Endodermal cell (in vitro differentiated cells): ENCODE results near the gene ARHGAP29. TPM values are rescaled to one million over a fixed set of nuclear protein-coding genes. Genes with fewer than 3 reads are reported as not detected.

ENCODE experiments used
- DNase-seq: peaks from one replicate; pipeline ENCODE4 v3.0.0-alpha.2; 2017
- H3K27ac ChIP-seq: 2 replicates; pipeline ENCODE4 v1.5.1; 2013; ENCODE audit warnings: mild to moderate bottlenecking, low read depth, low read length, moderate library complexity
- H3K27me3 ChIP-seq: 2 replicates; pipeline ENCODE4 v1.6.1; 2013; ENCODE audit warnings: mild to moderate bottlenecking, low read length, moderate library complexity; ENCODE audit not compliant: insufficient read depth, control insufficient read depth, poor library complexity, severe bottlenecking
- H3K36me3 ChIP-seq: 2 replicates; pipeline ENCODE4 v1.7.0; 2013; ENCODE audit warnings: mild to moderate bottlenecking, low read length, moderate library complexity; ENCODE audit not compliant: control insufficient read depth, insufficient read depth
- H3K4me1 ChIP-seq: one replicate; pipeline ENCODE4 v1.7.0; 2013; ENCODE audit warnings: low read length; ENCODE audit not compliant: control insufficient read depth, insufficient read depth
- H3K4me3 ChIP-seq: 2 replicates; pipeline ENCODE4 v1.5.1; 2013; ENCODE audit warnings: mild to moderate bottlenecking, low read length, moderate library complexity
- H3K9ac ChIP-seq: 2 replicates; pipeline ENCODE4 v1.6.1; 2013; ENCODE audit warnings: mild to moderate bottlenecking, low read length, moderate library complexity; ENCODE audit not compliant: poor library complexity, severe bottlenecking; ENCODE audit errors: extremely low read depth
- H3K9me3 ChIP-seq: 2 replicates; pipeline ENCODE4 v1.6.1; 2013; ENCODE audit warnings: mild to moderate bottlenecking, low read length, moderate library complexity; ENCODE audit not compliant: control insufficient read depth
- H3K27ac Mint-ChIP-seq: 2 replicates; pipeline ENCODE4 v1.8.0; 2020; ENCODE audit warnings: mixed read lengths
- H3K27me3 Mint-ChIP-seq: 2 replicates; pipeline ENCODE4 v1.8.0; 2021; ENCODE audit warnings: mild to moderate bottlenecking, mixed read lengths; ENCODE audit not compliant: insufficient read depth
- H3K36me3 Mint-ChIP-seq: 2 replicates; pipeline ENCODE4 v1.8.0; 2020; ENCODE audit warnings: low read depth, mixed read lengths
- H3K4me1 Mint-ChIP-seq: 2 replicates; pipeline ENCODE4 v1.8.0; 2020; ENCODE audit warnings: mixed read lengths
- H3K4me3 Mint-ChIP-seq: 2 replicates; pipeline ENCODE4 v1.8.0; 2020; ENCODE audit warnings: mild to moderate bottlenecking, moderate library complexity, mixed read lengths
- H3K9me3 Mint-ChIP-seq: 2 replicates; pipeline ENCODE4 v1.8.0; 2020; ENCODE audit warnings: mild to moderate bottlenecking, mixed read lengths
- WGBS, 2 experiments: methylation state at CpG; one replicate each; pipeline versions ENCODE4 v1.1.5 to v1.1.7; 2013; ENCODE audit warnings: missing lambda C conversion rate in 2 of 2, mixed read lengths in 1 of 2; ENCODE audit not compliant: insufficient coverage in 1 of 2, insufficient read length in 1 of 2; 5-methylcytosine and 5-hydroxymethylcytosine counted together
- total RNA-seq, 2 donors: library from RNA; stranded (reverse); fragmentation: NEBNext Ultra II Directional in 1 of 2; extraction: Animal tissue kit (Norgen Biotek cat#: 25700) in 1 of 2; gene quantifications; 2 replicates in 1 of 2; 3 replicates in 1 of 2; pipeline ENCODE4 v1.2.1, GENCODE V29; 2021
- TF ChIP-seq, protein P1 (sequence below): fragments of 200-600 bp; sonication (generic); conservative IDR thresholded peaks from 2 replicates; pipeline ENCODE4 v1.5.0; 2021; ENCODE audit warnings: antibody characterized with exemption, mild to moderate bottlenecking

ARHGAP29 gene
- total RNA-seq, 2 donors from 2014 or later, result 31.5 to 38.9 TPM

DNA sequence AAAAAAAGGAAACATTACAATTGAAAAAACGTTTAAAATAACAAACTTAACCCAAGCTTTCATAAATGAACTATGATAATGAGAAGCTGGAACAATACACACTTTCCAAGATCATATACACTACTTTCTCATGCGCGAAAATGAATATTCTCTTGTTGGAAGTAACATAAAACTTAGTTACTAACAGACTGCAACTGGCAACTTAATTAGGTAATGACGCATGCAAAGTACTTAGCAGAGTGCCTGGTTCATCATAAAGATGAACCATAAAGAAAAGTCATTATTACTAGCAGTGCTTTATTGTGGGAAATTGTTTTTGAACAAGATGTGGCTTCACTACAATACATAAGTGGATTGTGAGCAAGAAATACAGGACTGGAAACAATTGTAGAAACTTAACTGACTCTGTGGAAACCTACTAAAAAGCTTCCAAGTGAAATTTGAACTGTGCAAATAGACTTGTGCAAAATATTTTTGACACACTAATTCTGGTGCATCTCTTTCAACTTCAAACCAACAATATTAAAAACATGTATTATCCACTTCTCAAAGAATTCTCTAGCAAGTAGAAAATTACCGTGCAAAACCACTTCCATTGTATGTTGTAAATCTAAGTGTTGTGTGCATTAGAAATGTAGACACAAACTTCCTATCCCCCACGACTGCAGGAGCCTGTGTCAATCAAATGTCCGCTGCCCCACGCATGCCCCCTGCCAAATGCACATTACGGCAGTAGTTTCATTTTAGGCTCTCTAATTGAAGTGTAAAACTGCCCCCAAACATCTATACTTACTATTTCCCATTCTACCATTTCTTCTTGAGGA lies 2.0 kb downstream of the ARHGAP29 start:
- Mint-ChIP-seq H3K4me3 (peak overlapping the region; percentile 85), H3K36me3 (no peaks in the 10 kb centered on the region), H3K27ac (no peak overlapping the region), H3K4me1 (peaks cover 65% of the 10 kb centered on the region), H3K27me3 (no peaks in the 10 kb centered on the region), H3K9me3 (no peaks in the 10 kb centered on the region)
- Histone ChIP-seq H3K36me3 (no peaks in the 10 kb centered on the region), H3K9me3 (no peaks in the 10 kb centered on the region), H3K4me1 (peaks cover 7% of the 10 kb centered on the region), H3K4me3 (peak overlapping the region; percentile 97), H3K9ac (peak overlapping the region; percentile 63), H3K27me3 (no peaks in the 10 kb centered on the region), H3K27ac (no peak overlapping the region)
- TF ChIP-seq, protein P1, sequence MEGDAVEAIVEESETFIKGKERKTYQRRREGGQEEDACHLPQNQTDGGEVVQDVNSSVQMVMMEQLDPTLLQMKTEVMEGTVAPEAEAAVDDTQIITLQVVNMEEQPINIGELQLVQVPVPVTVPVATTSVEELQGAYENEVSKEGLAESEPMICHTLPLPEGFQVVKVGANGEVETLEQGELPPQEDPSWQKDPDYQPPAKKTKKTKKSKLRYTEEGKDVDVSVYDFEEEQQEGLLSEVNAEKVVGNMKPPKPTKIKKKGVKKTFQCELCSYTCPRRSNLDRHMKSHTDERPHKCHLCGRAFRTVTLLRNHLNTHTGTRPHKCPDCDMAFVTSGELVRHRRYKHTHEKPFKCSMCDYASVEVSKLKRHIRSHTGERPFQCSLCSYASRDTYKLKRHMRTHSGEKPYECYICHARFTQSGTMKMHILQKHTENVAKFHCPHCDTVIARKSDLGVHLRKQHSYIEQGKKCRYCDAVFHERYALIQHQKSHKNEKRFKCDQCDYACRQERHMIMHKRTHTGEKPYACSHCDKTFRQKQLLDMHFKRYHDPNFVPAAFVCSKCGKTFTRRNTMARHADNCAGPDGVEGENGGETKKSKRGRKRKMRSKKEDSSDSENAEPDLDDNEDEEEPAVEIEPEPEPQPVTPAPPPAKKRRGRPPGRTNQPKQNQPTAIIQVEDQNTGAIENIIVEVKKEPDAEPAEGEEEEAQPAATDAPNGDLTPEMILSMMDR, result no peak
- DNase-seq, result no peak
- WGBS, 2 experiments, result 56 to 67% methylated on average over 4 to 8 of the region's 9 CpGs

DNA sequence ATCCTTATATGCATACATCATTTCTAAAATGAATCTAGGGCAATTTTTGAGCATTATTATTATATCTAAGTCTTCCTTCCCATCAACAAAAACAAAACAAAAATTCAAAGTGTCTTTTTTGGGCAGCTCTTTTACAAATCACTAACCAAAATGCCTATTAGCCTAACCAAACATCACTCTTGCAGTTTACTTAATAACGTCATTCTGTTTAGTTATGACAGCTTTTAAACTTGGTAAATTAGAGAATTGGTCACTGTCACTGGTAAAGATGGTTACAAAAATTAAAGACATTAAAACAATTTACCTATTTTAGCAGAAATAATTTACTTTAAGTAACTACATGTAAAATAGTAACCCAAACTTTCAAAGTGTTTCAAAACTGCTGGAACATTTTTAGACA lies 2.8 kb downstream of the ARHGAP29 start:
- Histone ChIP-seq H3K36me3 (no peaks in the 10 kb centered on the region), H3K9ac (no peak overlapping the region), H3K4me1 (peaks cover 3% of the 10 kb centered on the region), H3K4me3 (peak overlapping the region; percentile 97), H3K27me3 (no peaks in the 10 kb centered on the region), H3K27ac (no peak overlapping the region), H3K9me3 (no peaks in the 10 kb centered on the region)
- Mint-ChIP-seq H3K4me3 (no peak overlapping the region), H3K36me3 (no peaks in the 10 kb centered on the region), H3K4me1 (peaks cover 59% of the 10 kb centered on the region), H3K9me3 (no peaks in the 10 kb centered on the region), H3K27ac (no peak overlapping the region), H3K27me3 (no peaks in the 10 kb centered on the region)
- 100% methylated on average over 1 of the region's 1 CpG; no CpG with 5 or more reads in 1 of the 2 experiments for WGBS, 2 experiments
- TF ChIP-seq, protein P1, result no peak
- DNase-seq, result no peak

GRCh38 chr1:94231746-94232145 lies 5.6 kb downstream of the ARHGAP29 start:
- no peaks in the 10 kb centered on the region for H3K9me3 Mint-ChIP-seq
- H3K36me3 Mint-ChIP-seq, result no peaks in the 10 kb centered on the region
- no peak overlapping the region for H3K27ac ChIP-seq
- H3K4me1 ChIP-seq, result peaks cover 3% of the 10 kb centered on the region
- no peak overlapping the region for H3K4me3 Mint-ChIP-seq
- 100% methylated on average over 1 of the region's 1 CpG; no CpG with 5 or more reads in 1 of the 2 experiments for WGBS, 2 experiments
- DNase-seq, result no peak
- H3K36me3 ChIP-seq, result no peaks in the 10 kb centered on the region
- peak overlapping the region; percentile 12 for H3K27ac Mint-ChIP-seq
- no peaks in the 10 kb centered on the region for H3K27me3 Mint-ChIP-seq
- no peaks in the 10 kb centered on the region for H3K9me3 ChIP-seq
- H3K9ac ChIP-seq, result no peak overlapping the region
- H3K27me3 ChIP-seq, result no peaks in the 10 kb centered on the region
- peaks cover 48% of the 10 kb centered on the region for H3K4me1 Mint-ChIP-seq
- TF ChIP-seq, protein P1, result no peak
- no peak overlapping the region for H3K4me3 ChIP-seq
